ENCODE measurements around the gene PHLDB1. TPM values are rescaled to one million over a fixed set of nuclear protein-coding genes. Genes with fewer than 3 reads are reported as not detected.

The PHLDB1 gene
- polyA plus RNA-seq (2011; rRNA removed) = 83.0 and 97.6 TPM in 2 replicates
- polyA minus RNA-seq (2011; rRNA and poly(A)+ RNA removed) = 122 and 164 TPM in 2 replicates

GRCh38 chr11:118607401-118608359 lies at the start of gene PHLDB1:
Gene PHLDB1 (plus strand): TSS chr11:118607615. CDS start chr11:118613837, 6,222 bp downstream.
- peak within 1 kb of the TSS; percentile 90 for H3K27ac ChIP-seq (ENCODE audit: low read depth, low read length)
- no peak for DNase-seq (ENCODE audit: low read depth, low spot score)
- TF ChIP-seq CTCF (IDR thresholded peaks at IDR 0.05; ENCODE audit: low read depth, low read length) = peak; percentile 65
- peak within 1 kb of the TSS; percentile 83 for H3K4me3 ChIP-seq (ENCODE audit: low read depth, low read length)
- no peaks in the 10 kb centered on the region; the same call in 1 of the 2 replicates for H3K9me3 ChIP-seq (ENCODE audit: control insufficient read depth, insufficient read depth, low read length)
- ChIA-PET CTCF (interaction anchor here (0.5 to 4.8 kb wide), 5 partner anchors 11 to 261 kb away, joined by 3 to 40 read pairs (median 4); no protein-coding TSS in a partner anchor), POLR2A (interaction anchor here (0.7 to 7.0 kb wide), 5 partner anchors 12 to 390 kb away, joined by 3 to 140 read pairs (median 6); partner anchors contain the start of gene ARCN1)
- H3K27me3 ChIP-seq (ENCODE audit: control insufficient read depth, insufficient read depth, low read length) = no peaks in the 10 kb centered on the region

- no peak for DNase-seq (ENCODE audit: low read depth, low spot score)
- POLR2A ChIA-PET = no interaction called here
- CTCF ChIA-PET = no interaction called here
Observed at GRCh38 chr11:118560806-118561205, 46.6 kb upstream of the PHLDB1 start.

GRCh38 chr11:118565051-118565450 lies 42.4 kb upstream of the PHLDB1 start:
- H3K9me3 ChIP-seq (ENCODE audit: control insufficient read depth, insufficient read depth, low read length) = no peaks in the 10 kb centered on the region
- no peak for DNase-seq (ENCODE audit: low read depth, low spot score)
- peak overlapping the region; percentile 64 for H3K4me3 ChIP-seq (ENCODE audit: low read depth, low read length)
- ChIA-PET CTCF (interaction anchor here (0.6 kb wide), 1 partner anchor 576 kb away, joined by 3 read pairs; no protein-coding TSS in a partner anchor), POLR2A (no interaction called here)
- no peaks in the 10 kb centered on the region for H3K27me3 ChIP-seq (ENCODE audit: control insufficient read depth, insufficient read depth, low read length)
- H3K27ac ChIP-seq (ENCODE audit: low read depth, low read length) = no peak overlapping the region
- TF ChIP-seq CTCF (IDR thresholded peaks at IDR 0.05; ENCODE audit: low read depth, low read length) = no peak

More at GRCh38 chr11:118560806-118561205, 46.6 kb upstream of the PHLDB1 start:
- H3K27ac ChIP-seq (ENCODE audit: low read depth, low read length) = no peak overlapping the region
- no peak for TF ChIP-seq CTCF (IDR thresholded peaks at IDR 0.05; ENCODE audit: low read depth, low read length)
- no peaks in the 10 kb centered on the region for H3K27me3 ChIP-seq (ENCODE audit: control insufficient read depth, insufficient read depth, low read length)
- H3K4me3 ChIP-seq (ENCODE audit: low read depth, low read length) = no peak overlapping the region
- no peaks in the 10 kb centered on the region for H3K9me3 ChIP-seq (ENCODE audit: control insufficient read depth, insufficient read depth, low read length)

GRCh38 chr11:118569670-118570069 lies 37.7 kb upstream of the PHLDB1 start:
- CTCF ChIA-PET = interaction anchor here (1.7 kb wide), 1 partner anchor 42 kb away, joined by 3 read pairs; no protein-coding TSS in a partner anchor

More at GRCh38 chr11:118569670-118570069, 37.7 kb upstream of the PHLDB1 start:
- Histone ChIP-seq H3K4me3 (ENCODE audit: low read depth, low read length) (no peak overlapping the region), H3K27ac (ENCODE audit: low read depth, low read length) (no peak overlapping the region), H3K9me3 (ENCODE audit: control insufficient read depth, insufficient read depth, low read length) (peaks cover 4% of the 10 kb centered on the region; the same call in 1 of the 2 replicates), H3K27me3 (ENCODE audit: control insufficient read depth, insufficient read depth, low read length) (no peaks in the 10 kb centered on the region)
- DNase-seq (ENCODE audit: low read depth, low spot score) = no peak
- POLR2A ChIA-PET = interaction anchor here (0.6 kb wide), 2 partner anchors 71 to 762 kb away, joined by 3 to 5 read pairs; no protein-coding TSS in a partner anchor
- no peak for TF ChIP-seq CTCF (IDR thresholded peaks at IDR 0.05; ENCODE audit: low read depth, low read length)

All from AG04450 (cell line).